ENCODE results near the gene MANBA.

DNA sequence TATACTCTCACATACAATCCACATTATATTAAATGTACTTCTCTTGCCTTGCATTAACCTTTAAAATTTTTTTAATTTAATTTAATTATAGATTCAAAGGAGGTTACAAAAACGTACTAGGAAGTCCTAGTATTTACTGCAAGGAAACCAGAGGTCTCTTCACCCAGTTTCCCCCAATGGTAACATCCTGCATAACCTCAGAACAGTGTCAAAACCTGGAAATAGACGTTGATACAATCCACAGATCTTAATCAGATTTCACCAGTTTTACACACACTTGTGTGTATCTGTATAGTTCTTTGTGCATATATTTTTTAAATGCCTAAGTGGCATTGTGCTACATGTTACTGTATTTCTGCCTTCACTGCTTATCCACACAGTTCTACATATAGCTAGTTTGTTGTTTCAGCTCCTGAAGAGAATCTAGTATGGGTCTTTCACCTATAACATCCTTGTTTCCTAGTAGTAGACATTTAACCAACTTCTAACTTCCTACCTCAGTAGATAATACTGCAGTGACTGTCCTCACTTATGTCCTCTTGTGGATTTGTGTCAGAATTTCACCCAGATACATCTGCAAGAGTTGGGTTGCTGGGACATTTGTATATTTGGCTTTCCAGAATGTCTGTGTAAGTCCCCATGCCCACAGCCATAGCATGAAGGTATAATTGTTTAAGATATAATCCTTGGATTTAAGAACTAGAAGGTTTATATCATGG, 156.4 kb downstream of the MANBA start:
- TF ChIP-seq, protein P1, sequence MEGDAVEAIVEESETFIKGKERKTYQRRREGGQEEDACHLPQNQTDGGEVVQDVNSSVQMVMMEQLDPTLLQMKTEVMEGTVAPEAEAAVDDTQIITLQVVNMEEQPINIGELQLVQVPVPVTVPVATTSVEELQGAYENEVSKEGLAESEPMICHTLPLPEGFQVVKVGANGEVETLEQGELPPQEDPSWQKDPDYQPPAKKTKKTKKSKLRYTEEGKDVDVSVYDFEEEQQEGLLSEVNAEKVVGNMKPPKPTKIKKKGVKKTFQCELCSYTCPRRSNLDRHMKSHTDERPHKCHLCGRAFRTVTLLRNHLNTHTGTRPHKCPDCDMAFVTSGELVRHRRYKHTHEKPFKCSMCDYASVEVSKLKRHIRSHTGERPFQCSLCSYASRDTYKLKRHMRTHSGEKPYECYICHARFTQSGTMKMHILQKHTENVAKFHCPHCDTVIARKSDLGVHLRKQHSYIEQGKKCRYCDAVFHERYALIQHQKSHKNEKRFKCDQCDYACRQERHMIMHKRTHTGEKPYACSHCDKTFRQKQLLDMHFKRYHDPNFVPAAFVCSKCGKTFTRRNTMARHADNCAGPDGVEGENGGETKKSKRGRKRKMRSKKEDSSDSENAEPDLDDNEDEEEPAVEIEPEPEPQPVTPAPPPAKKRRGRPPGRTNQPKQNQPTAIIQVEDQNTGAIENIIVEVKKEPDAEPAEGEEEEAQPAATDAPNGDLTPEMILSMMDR (IDR thresholded peaks at IDR 0.05), result no peak
- TF ChIP-seq POLR2A (IDR thresholded peaks at IDR 0.05), result no peak

Measured in ovary (tissue), 3 donors.